ENCODE data around the gene ANAPC2. TPM values are rescaled to one million over a fixed set of nuclear protein-coding genes. Genes with fewer than 3 reads are reported as not detected.

Gene ANAPC2
- total RNA-seq, 1 donor from 2014 or later = 71.7 TPM

GRCh38 chr9:137129456-137130175 is 58.7 kb downstream of the ANAPC2 start:
- no peak overlapping the region for H3K27ac Mint-ChIP-seq (ENCODE audit: unreplicated experiment)

GRCh38 chr9:137128862-137129455 is 59.4 kb downstream of the ANAPC2 start:
- Mint-ChIP-seq H3K36me3 (ENCODE audit: low read depth) (no peaks in the 10 kb centered on the region), H3K9me3 (no peaks in the 10 kb centered on the region)

More at GRCh38 chr9:137129456-137130175, 58.7 kb downstream of the ANAPC2 start:
- TF ChIP-seq CTCF (conservative IDR thresholded peaks at IDR 0.05) = no peak
- H3K4me3 Mint-ChIP-seq = peak overlapping the region; percentile 92
- H3K36me3 Mint-ChIP-seq (ENCODE audit: low read depth) = no peaks in the 10 kb centered on the region
- H3K4me1 Mint-ChIP-seq = peaks cover 24% of the 10 kb centered on the region
- H3K9me3 Mint-ChIP-seq = no peaks in the 10 kb centered on the region
- peak; percentile 76 for DNase-seq (ENCODE audit: low read depth, low spot score)
- peaks cover 29% of the 10 kb centered on the region for H3K27me3 Mint-ChIP-seq (ENCODE audit: low read depth)

GRCh38 chr9:137128158-137128861 is 60.0 kb downstream of the ANAPC2 start:
- TF ChIP-seq CTCF (conservative IDR thresholded peaks at IDR 0.05) = no peak
- Mint-ChIP-seq H3K4me1 (peaks cover 24% of the 10 kb centered on the region), H3K4me3 (peak overlapping the region; percentile 89), H3K27me3 (ENCODE audit: low read depth) (peaks cover 17% of the 10 kb centered on the region), H3K9me3 (no peaks in the 10 kb centered on the region), H3K36me3 (ENCODE audit: low read depth) (no peaks in the 10 kb centered on the region), H3K27ac (ENCODE audit: unreplicated experiment) (peak overlapping the region; percentile 28)
- DNase-seq (ENCODE audit: low read depth, low spot score) = no peak

More at GRCh38 chr9:137128862-137129455, 59.4 kb downstream of the ANAPC2 start:
- H3K4me3 Mint-ChIP-seq = peak overlapping the region; percentile 89
- peaks cover 22% of the 10 kb centered on the region for H3K27me3 Mint-ChIP-seq (ENCODE audit: low read depth)
- no peak for TF ChIP-seq CTCF (conservative IDR thresholded peaks at IDR 0.05)
- no peak for DNase-seq (ENCODE audit: low read depth, low spot score)
- H3K4me1 Mint-ChIP-seq = peaks cover 24% of the 10 kb centered on the region
- no peak overlapping the region for H3K27ac Mint-ChIP-seq (ENCODE audit: unreplicated experiment)

GRCh38 chr9:137127301-137128157 is 60.8 kb downstream of the ANAPC2 start:
- no peak for DNase-seq (ENCODE audit: low read depth, low spot score)
- Mint-ChIP-seq H3K27me3 (ENCODE audit: low read depth) (peaks cover 10% of the 10 kb centered on the region), H3K36me3 (ENCODE audit: low read depth) (no peaks in the 10 kb centered on the region), H3K27ac (ENCODE audit: unreplicated experiment) (peak overlapping the region; percentile 95), H3K4me1 (peaks cover 24% of the 10 kb centered on the region), H3K9me3 (no peaks in the 10 kb centered on the region), H3K4me3 (peak overlapping the region; percentile 89)
- TF ChIP-seq CTCF (conservative IDR thresholded peaks at IDR 0.05) = no peak

GRCh38 chr9:137126786-137127185 is 61.6 kb downstream of the ANAPC2 start:
- no peak for DNase-seq (ENCODE audit: low read depth, low spot score)
- Mint-ChIP-seq H3K9me3 (no peaks in the 10 kb centered on the region), H3K4me3 (peak overlapping the region; percentile 89), H3K36me3 (ENCODE audit: low read depth) (no peaks in the 10 kb centered on the region), H3K4me1 (peaks cover 24% of the 10 kb centered on the region), H3K27ac (ENCODE audit: unreplicated experiment) (peak overlapping the region; percentile 95), H3K27me3 (ENCODE audit: low read depth) (peaks cover 8% of the 10 kb centered on the region)
- TF ChIP-seq CTCF (conservative IDR thresholded peaks at IDR 0.05) = no peak

All from neural crest cell (in vitro differentiated cells).